Endothelial cell of umbilical vein (primary cell): ENCODE results near the gene CCT3.

Experiments
- CTCF ChIP-seq, 2 donors: IDR thresholded peaks; 1 replicate in 1 of 2; 2 replicates in 1 of 2; pipeline ENCODE4 v1.5.1; 2011; ENCODE audit warnings: low read length in 2 of 2, mild to moderate bottlenecking in 2 of 2, moderate library complexity in 2 of 2, control low read depth in 1 of 2, inconsistent platforms in 1 of 2, low read depth in 1 of 2; ENCODE audit not compliant: insufficient read depth in 1 of 2; ENCODE audit errors: extremely low read depth in 1 of 2
- EZH2 ChIP-seq: IDR thresholded peaks from 2 replicates; pipeline ENCODE4 v1.6.1; 2012; ENCODE audit warnings: borderline replicate concordance, low read depth, mild to moderate bottlenecking, moderate library complexity, low read length, inconsistent platforms; ENCODE audit not compliant: severe bottlenecking
- JUN ChIP-seq: IDR thresholded peaks from 2 replicates; pipeline ENCODE4 v1.6.1; 2011; ENCODE audit warnings: borderline replicate concordance, low read depth; ENCODE audit not compliant: insufficient read length, insufficient read depth
- MYC ChIP-seq: IDR thresholded peaks from one replicate; pipeline ENCODE4 v1.6.1; 2011; ENCODE audit warnings: mild to moderate bottlenecking, low read depth, low read length
- POLR2A ChIP-seq: IDR thresholded peaks from 2 replicates; pipeline ENCODE4 v1.6.1; 2012; ENCODE audit warnings: low read depth, mild to moderate bottlenecking, control low read depth, low read length
- POLR2AphosphoS5 ChIP-seq: IDR thresholded peaks from 2 replicates; pipeline ENCODE4 v1.6.1; 2012; ENCODE audit warnings: low read depth, mild to moderate bottlenecking, control low read depth, low read length, moderate library complexity; ENCODE audit not compliant: insufficient read depth

DNA sequence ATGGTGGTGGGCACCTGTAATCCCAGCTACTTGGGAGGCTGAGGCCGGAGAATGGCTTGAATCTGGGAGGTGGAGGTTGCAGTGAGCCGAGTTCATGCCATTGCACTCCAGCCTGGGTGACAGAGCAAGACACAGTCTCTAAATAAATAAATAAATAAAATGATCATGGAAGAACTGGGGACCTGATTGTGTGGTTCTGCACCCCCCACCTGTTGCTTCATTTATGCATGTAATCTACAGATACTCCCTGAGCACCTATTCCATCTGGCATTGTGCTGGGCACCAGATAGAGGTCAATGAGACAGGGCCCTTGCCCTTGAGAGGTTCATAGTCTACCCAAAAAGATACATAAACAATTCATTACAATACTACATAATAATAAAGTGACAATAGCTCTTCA lies 19.9 kb upstream of the CCT3 start:
- TF ChIP-seq CTCF (IDR thresholded peaks at IDR 0.05; ENCODE audit: extremely low read depth in 1 of 2, insufficient read depth in 1 of 2, low read depth in 1 of 2, low read length in 2 of 2) (no peak), POLR2A (no peak), MYC (no peak), EZH2 (no peak), POLR2AphosphoS5 (no peak), JUN (no peak)
